ENCODE results near the gene C2orf92.

The C2orf92 gene

GRCh38 chr2:97745474-97746174, 76.1 kb downstream of the C2orf92 start:
- DNase-seq (ENCODE audit: low read depth, low spot score) = no peak

DNA sequence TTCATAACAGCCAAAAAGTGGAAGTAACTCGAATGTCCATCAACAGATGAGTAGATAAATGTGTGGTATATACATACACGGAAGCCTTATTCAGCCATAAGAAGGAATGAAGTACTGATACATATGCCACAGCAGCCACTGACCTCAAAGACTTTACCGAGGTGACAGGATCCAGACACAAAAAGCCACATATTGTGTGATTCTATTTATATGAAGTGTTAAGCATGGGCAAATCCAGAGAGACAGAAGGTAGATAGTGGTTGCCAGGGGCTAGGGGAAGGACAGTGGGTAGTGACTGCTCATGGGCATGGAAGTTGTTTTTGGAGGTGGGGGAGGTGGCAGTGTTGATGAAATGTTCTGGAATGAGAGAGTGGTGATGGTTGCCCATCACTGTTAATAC, 77.8 kb downstream of the C2orf92 start:
- no peak for DNase-seq (ENCODE audit: low read depth, low spot score)

DNA sequence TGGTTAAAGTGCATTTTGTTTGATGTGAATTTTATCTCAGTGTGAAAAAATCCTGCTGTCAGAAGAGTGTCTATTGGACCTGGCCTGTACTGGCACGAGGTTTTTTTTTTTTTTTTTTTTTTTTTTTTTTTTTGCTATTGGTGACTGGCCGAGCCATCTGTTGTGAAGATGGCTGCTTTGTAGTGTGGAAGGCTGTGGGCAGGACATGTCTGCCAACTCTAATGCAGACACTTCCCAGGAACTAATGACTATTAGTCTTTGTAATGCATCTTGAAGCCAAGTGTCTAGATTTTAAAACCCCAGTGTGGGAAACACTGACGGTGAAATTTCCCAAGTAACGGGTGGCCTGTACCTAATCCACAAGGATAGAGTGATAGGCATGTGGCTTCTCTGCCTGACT, 78.2 kb downstream of the C2orf92 start:
- DNase-seq (ENCODE audit: low read depth, low spot score) = no peak

DNA sequence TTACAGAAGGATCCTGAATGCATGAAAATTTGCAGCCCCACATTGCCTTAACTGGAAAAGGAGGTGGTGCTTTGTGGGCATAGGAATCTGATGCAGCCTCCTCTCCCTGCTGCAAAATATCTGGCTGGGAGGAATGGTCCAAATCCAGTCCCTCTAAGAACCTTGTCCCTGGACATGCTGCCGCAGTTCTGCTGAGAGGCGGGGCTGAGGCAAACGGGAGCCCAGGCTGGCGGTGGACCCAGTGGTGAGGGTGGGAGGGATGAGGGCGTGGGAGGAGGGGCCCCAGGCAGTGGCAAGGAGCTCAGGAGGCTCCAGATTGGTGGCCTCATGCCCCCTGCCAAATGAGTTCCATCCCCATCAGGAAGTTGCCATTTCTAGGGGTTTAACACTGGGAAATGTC, 80.1 kb downstream of the C2orf92 start:
- no peak for DNase-seq (ENCODE audit: low read depth, low spot score)

GRCh38 chr2:97750017-97750416, 80.5 kb downstream of the C2orf92 start:
- DNase-seq (ENCODE audit: low read depth, low spot score) = no peak

DNA sequence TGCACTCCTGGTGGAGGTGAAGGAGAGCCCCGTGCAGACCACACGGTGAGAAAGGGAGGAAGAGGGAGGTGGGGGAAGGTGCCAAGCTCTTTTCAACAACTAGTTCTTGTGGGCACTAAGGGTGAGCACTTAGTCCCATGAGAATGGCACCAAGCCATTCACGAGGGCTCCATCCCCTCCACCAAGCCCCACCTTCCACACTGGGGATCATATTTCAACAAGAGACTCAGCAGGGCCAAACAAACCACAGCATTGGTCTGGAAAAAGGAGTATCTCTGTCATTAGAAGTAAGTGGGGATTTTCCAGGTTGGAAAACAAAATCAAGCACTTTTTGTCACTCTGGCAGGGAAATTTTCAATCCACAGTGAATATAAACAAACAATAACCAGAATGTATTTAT, 82.2 kb downstream of the C2orf92 start:
- no peak for DNase-seq (ENCODE audit: low read depth, low spot score)
